Psoas muscle (tissue), 8 donors: Measurements from ENCODE around the gene DHRS7B. TPM values are rescaled to one million over a fixed set of nuclear protein-coding genes. Genes with fewer than 3 reads are reported as not detected.
"Not testable (repeated sequence)": the region's sequence is repeated elsewhere in the genome, so short reads cannot be mapped to it uniquely, and the experiment has no call there.

Experiments
- ATAC-seq, 4 donors: fragments of 200-7000 bp; cut with Tn5 transposase; one replicate each; pipeline ENCODE4 v1.9.1; 2020; ENCODE audit warnings: moderate library complexity in 3 of 4, mild to moderate bottlenecking in 2 of 4
- DNase-seq, 2 donors: peaks; one replicate each; pipeline ENCODE4 v3.0.0-alpha.2; 2020
- H3K27ac ChIP-seq: fragments of 200-600 bp; one replicate; pipeline ENCODE4 v1.8.0; 2022
- H3K27me3 ChIP-seq, 3 donors: fragments of 200-600 bp in 1 of 3; one replicate each; pipeline versions ENCODE4 v1.6.1 to v1.8.0; 2013 to 2022; ENCODE audit warnings: low read length in 2 of 3, mild to moderate bottlenecking in 2 of 3, moderate library complexity in 1 of 3; ENCODE audit not compliant: insufficient read depth in 3 of 3
- H3K36me3 ChIP-seq, 2 donors: fragments of 200-600 bp in 1 of 2; one replicate each; pipeline versions ENCODE4 v1.6.1 to v1.8.0; 2013 to 2022; ENCODE audit warnings: low read depth in 1 of 2, mild to moderate bottlenecking in 1 of 2, moderate library complexity in 1 of 2; ENCODE audit not compliant: insufficient read depth in 1 of 2
- H3K4me1 ChIP-seq: fragments of 200-600 bp; one replicate; pipeline ENCODE4 v1.8.0; 2022
- H3K4me3 ChIP-seq: fragments of 200-600 bp; one replicate; pipeline ENCODE4 v1.8.0; 2022; ENCODE audit warnings: mild to moderate bottlenecking
- H3K9me3 ChIP-seq: fragments of 200-600 bp; one replicate; pipeline ENCODE4 v1.8.0; 2022
- WGBS, 3 donors: extraction: QIAGEN DNeasy Blood & Tissue Kit; methylation state at CpG; one replicate each; pipeline versions ENCODE4 v1.1.6 to v1.1.7; 2013; 5-methylcytosine and 5-hydroxymethylcytosine counted together
- intact Hi-C, 2 donors: fragments of 100-400 bp; cut with DNase I; formaldehyde crosslinking; loops; one replicate each; pipeline versions ENCODE4 v1.11.0 to v1.14.2; 2022
- polyA plus RNA-seq, 3 donors: library from polyadenylated mRNA; stranded (reverse); fragments of 200-250 nt; gene quantifications; one replicate each; pipeline ENCODE4 v1.2.3, GENCODE V29; 2013
- total RNA-seq, 4 donors: library from RNA; stranded (reverse); fragmentation: NEBNext Ultra II Directional in 2 of 4; extraction: Animal tissue kit (Norgen Biotek cat#: 25700) in 2 of 4; gene quantifications; one replicate each; pipeline versions ENCODE4 v1.2.1 to v1.2.4, GENCODE V29; 2021 to 2023
- TF ChIP-seq, protein P1 (sequence below): fragments of 200-600 bp; IDR thresholded peaks from one replicate; pipeline ENCODE4 v1.8.0; 2022; ENCODE audit warnings: antibody characterized with exemption
- donor health status: healthy with polysubstance abuse.
- donor health status: DM: no; HTN: no; CAD: no; lungs with moderate emphysema.
- donor health status: Bipolar disorder and iron deficiency.
- donor health status: healthy.
- donor health status: DM: yes; HTN: yes; CAD: no.
- donor health status: DM: no; HTN: no; CAD: no.
- donor health status: DM: no; HTN: no; CAD: no.
- donor health status: DM: yes; HTN: yes; CAD: no.

Gene DHRS7B
- total and polyA plus RNA-seq, 7 donors: 15.7 to 50.1 (median 31.9) TPM

GRCh38 chr17:21106316-21106715 is 20.4 kb upstream of the DHRS7B start:
- H3K36me3 ChIP-seq: no peaks in the 10 kb centered on the region
- no peak overlapping the region for H3K27ac ChIP-seq
- H3K9me3 ChIP-seq: no peaks in the 10 kb centered on the region
- no peak overlapping the region for H3K4me3 ChIP-seq
- ATAC-seq (no peak), DNase-seq (no peak)
- H3K4me1 ChIP-seq: peaks cover 8% of the 10 kb centered on the region
- intact Hi-C loops: loop anchor here in 1 of 2 donors (10.0 kb wide), 1 partner anchor 62 kb away; the partner anchor contains the start of gene USP22
- TF ChIP-seq, protein P1, sequence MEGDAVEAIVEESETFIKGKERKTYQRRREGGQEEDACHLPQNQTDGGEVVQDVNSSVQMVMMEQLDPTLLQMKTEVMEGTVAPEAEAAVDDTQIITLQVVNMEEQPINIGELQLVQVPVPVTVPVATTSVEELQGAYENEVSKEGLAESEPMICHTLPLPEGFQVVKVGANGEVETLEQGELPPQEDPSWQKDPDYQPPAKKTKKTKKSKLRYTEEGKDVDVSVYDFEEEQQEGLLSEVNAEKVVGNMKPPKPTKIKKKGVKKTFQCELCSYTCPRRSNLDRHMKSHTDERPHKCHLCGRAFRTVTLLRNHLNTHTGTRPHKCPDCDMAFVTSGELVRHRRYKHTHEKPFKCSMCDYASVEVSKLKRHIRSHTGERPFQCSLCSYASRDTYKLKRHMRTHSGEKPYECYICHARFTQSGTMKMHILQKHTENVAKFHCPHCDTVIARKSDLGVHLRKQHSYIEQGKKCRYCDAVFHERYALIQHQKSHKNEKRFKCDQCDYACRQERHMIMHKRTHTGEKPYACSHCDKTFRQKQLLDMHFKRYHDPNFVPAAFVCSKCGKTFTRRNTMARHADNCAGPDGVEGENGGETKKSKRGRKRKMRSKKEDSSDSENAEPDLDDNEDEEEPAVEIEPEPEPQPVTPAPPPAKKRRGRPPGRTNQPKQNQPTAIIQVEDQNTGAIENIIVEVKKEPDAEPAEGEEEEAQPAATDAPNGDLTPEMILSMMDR: no peak
- H3K27me3 ChIP-seq: no peaks in the 10 kb centered on the region
- WGBS, 3 donors: 91 to 94% (median 92%) methylated on average over 3 of the region's 3 CpGs

GRCh38 chr17:21107067-21107650 is 19.6 kb upstream of the DHRS7B start:
- ATAC-seq: peak in 1 of 4 donors; percentile 7
- H3K4me3 ChIP-seq, H3K27me3 ChIP-seq, DNase-seq, H3K27ac ChIP-seq, H3K4me1 ChIP-seq, H3K9me3 ChIP-seq, H3K36me3 ChIP-seq: not testable (repeated sequence)
- 66 to 78% (median 68%) methylated on average over 7 of the region's 7 CpGs for WGBS, 3 donors
- intact Hi-C loops: loop anchor here in 1 of 2 donors (10.0 kb wide), 1 partner anchor 62 kb away; the partner anchor contains the start of gene USP22

- no peaks in the 10 kb centered on the region for H3K36me3 ChIP-seq
- H3K4me1 ChIP-seq: no peaks in the 10 kb centered on the region
- no peak for DNase-seq
- intact Hi-C loops: loop anchor here in 1 of 2 donors (10.0 kb wide), 1 partner anchor 64 kb away; the partner anchor contains the start of gene USP22
- H3K27me3 ChIP-seq: no peaks in the 10 kb centered on the region
- no peak for ATAC-seq
- no peak overlapping the region for H3K27ac ChIP-seq
- TF ChIP-seq, protein P1: no peak
- no peaks in the 10 kb centered on the region for H3K9me3 ChIP-seq
- no peak overlapping the region for H3K4me3 ChIP-seq
- WGBS, 3 donors: 83 to 93% (median 90%) methylated on average over 3 of the region's 3 CpGs
These were observed 18.1 kb upstream of the DHRS7B start for GRCh38 chr17:21108651-21109050.

DNA sequence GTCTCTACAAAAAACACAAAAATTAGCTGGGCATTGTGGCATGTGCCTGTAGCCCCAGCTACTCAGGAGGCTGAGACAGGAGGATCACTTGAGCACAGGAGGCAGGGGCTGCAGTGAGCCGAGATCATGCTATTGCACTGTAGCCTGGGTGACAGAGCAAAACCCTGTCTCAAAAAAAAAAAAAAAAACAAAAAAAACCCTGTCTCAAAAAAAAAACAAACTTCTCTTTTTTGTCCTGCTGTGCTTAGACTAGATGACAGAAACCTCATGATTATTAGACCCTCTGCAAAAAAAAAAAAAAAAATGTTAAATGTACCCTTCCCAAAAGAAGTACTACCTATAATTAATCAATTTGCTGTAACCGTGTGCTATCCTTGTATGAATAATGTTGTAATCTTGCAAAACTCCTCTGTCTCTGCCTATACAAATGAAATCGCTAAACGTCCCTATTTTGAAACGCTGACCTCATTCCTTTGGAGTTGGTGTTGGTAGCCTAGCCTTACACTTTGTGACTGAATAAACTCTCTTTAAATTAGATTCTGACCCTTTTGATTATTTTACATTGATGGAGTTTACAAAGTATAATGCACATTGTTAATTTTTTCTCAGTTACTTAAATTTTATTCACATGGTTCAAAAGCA is 13.6 kb upstream of the DHRS7B start:
- Histone ChIP-seq H3K4me1 (no peaks in the 10 kb centered on the region), H3K36me3 (no peaks in the 10 kb centered on the region), H3K27ac (no peak overlapping the region), H3K9me3 (no peaks in the 10 kb centered on the region), H3K4me3 (no peak overlapping the region), H3K27me3 (no peaks in the 10 kb centered on the region)
- 55 to 72% (median 56%) methylated on average over 5 of the region's 5 CpGs for WGBS, 3 donors
- ATAC-seq (no peak), DNase-seq (no peak)
- TF ChIP-seq, protein P1: no peak
- intact Hi-C loops: loop anchor here in 1 of 2 donors (10.0 kb wide), 1 partner anchor 402 kb away; no protein-coding TSS in a partner anchor

DNA sequence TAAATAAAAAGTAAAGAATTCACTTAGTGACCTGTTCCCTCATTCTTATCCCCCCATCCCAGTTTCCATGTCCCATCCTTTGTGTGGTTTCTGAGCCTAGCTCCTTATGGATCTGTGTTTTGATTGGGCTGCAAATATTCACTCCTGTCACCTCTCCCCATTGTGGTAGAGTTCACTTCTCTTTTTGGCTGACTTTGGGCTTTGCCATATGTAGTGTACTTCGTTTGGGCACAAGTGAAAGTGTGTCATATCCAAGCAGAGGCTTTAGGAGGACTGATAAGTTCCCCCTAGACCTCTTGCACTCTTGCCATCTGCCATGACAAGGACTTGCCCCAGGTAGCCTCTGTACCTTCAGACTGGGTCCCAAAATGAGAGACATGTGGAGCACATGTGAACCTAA is 13.0 kb upstream of the DHRS7B start:
- intact Hi-C loops: loop anchor here in 1 of 2 donors (10.0 kb wide), 1 partner anchor 401 kb away; no protein-coding TSS in a partner anchor
- H3K4me3 ChIP-seq: no peak overlapping the region
- no peaks in the 10 kb centered on the region for H3K36me3 ChIP-seq
- DNase-seq: no peak
- TF ChIP-seq, protein P1: no peak
- H3K27ac ChIP-seq: no peak overlapping the region
- H3K4me1 ChIP-seq: no peaks in the 10 kb centered on the region
- 50 to 61% (median 57%) methylated on average over 1 of the region's 1 CpG for WGBS, 3 donors
- ATAC-seq: no peak
- H3K9me3 ChIP-seq: no peaks in the 10 kb centered on the region
- H3K27me3 ChIP-seq: no peaks in the 10 kb centered on the region

DNA sequence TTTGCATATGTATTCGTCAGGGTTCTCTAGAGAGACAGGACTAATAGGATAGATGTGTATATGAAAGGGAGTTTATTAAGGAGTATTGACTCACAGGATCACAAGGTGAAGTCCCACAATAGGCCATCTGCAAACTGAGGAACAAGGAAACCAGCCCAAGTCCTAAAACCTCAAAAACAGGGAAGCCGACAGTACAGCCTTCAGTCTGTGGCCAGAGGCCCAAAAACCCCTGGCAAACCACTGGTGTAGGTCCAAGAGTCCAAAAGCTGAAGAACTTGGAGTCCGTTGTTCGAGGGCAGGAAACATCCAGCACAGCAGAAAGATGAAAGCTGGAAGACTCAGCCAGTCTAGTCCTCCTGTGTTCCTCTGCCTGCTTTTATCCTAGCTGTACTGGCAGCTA is 12.0 kb upstream of the DHRS7B start:
- H3K4me3 ChIP-seq, H3K36me3 ChIP-seq, DNase-seq, H3K4me1 ChIP-seq, H3K9me3 ChIP-seq, H3K27me3 ChIP-seq, H3K27ac ChIP-seq, ATAC-seq: not testable (repeated sequence)
- 80 to 87% (median 87%) methylated on average over 4 of the region's 4 CpGs for WGBS, 3 donors
- intact Hi-C loops: loop anchor here in 1 of 2 donors (10.0 kb wide), 1 partner anchor 400 kb away; no protein-coding TSS in a partner anchor
